ENCODE measurements around the gene GABRR2.

Gene GABRR2

DNA sequence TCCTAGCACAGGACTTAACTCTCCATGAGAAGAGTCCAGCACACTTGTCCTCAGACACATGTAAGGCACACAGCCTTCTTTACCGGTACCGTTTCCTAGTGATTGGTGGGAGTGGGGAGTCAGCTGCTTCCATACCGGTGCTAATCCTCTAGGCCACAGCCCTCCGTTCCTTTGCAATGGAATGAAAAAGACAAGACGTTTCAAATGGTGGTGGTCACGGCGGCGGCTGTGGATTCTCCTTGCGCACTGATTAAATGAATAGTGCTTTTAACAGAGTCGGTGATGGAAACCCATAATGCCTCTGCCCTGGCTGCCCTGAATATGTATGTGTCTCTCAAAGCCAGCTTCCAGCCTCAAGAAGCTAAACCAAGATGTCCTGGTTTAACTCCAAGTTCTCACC lies 63.1 kb downstream of the GABRR2 start:
- H3K4me3 ChIP-seq (ENCODE audit: low read length): no peak overlapping the region
- no peak for DNase-seq (ENCODE audit: low read depth)
- TF ChIP-seq, protein P1, sequence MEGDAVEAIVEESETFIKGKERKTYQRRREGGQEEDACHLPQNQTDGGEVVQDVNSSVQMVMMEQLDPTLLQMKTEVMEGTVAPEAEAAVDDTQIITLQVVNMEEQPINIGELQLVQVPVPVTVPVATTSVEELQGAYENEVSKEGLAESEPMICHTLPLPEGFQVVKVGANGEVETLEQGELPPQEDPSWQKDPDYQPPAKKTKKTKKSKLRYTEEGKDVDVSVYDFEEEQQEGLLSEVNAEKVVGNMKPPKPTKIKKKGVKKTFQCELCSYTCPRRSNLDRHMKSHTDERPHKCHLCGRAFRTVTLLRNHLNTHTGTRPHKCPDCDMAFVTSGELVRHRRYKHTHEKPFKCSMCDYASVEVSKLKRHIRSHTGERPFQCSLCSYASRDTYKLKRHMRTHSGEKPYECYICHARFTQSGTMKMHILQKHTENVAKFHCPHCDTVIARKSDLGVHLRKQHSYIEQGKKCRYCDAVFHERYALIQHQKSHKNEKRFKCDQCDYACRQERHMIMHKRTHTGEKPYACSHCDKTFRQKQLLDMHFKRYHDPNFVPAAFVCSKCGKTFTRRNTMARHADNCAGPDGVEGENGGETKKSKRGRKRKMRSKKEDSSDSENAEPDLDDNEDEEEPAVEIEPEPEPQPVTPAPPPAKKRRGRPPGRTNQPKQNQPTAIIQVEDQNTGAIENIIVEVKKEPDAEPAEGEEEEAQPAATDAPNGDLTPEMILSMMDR (IDR thresholded peaks at IDR 0.05; ENCODE audit: insufficient read depth, low read depth, low read length, missing control alignments): no peak

DNA sequence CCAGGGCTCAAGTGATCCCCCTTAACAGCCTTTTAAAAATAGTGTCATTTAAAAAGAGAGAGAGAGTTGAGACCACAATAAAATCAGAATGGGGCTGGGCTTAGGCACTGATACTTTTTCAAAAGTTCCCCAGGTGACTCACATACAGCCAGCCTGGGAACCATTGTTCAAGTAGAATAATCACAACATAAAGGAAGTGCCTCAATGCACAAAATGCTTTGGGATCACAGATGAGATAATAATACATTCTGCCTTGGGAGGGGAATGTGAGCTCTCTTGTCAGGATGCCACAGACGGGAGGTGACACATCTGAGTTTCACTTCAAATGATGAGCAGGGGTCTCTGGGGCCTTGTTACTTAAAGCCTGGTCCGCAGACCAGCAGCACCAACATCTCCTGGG lies 63.9 kb downstream of the GABRR2 start:
- TF ChIP-seq, protein P1 (IDR thresholded peaks at IDR 0.05; ENCODE audit: insufficient read depth, low read depth, low read length, missing control alignments): no peak
- peak; percentile 45 for DNase-seq (ENCODE audit: low read depth)
- no peak overlapping the region for H3K4me3 ChIP-seq (ENCODE audit: low read length)

DNA sequence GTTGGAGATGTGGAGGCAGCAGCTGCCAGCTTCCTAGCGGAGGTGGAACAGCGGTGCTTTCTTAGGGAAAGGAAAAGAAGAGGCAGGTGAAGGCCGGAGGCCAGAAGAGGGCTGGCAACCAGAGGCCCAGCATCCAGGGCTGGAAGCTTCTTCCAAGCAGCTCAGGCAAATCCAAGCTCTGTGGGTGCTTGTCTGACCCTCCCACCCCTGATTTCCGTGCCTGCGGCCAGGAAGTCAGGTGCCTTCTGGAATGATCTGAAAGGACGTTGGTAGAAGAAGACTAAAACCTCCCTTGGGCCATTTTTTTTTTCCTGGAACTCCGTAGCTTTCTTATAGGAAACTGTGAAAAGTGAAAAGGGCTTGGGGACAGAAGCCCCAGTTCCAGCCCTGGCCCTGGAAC lies 64.9 kb downstream of the GABRR2 start:
- DNase-seq (ENCODE audit: low read depth): no peak
- TF ChIP-seq, protein P1 (IDR thresholded peaks at IDR 0.05; ENCODE audit: insufficient read depth, low read depth, low read length, missing control alignments): no peak
- no peak overlapping the region for H3K4me3 ChIP-seq (ENCODE audit: low read length)

DNA sequence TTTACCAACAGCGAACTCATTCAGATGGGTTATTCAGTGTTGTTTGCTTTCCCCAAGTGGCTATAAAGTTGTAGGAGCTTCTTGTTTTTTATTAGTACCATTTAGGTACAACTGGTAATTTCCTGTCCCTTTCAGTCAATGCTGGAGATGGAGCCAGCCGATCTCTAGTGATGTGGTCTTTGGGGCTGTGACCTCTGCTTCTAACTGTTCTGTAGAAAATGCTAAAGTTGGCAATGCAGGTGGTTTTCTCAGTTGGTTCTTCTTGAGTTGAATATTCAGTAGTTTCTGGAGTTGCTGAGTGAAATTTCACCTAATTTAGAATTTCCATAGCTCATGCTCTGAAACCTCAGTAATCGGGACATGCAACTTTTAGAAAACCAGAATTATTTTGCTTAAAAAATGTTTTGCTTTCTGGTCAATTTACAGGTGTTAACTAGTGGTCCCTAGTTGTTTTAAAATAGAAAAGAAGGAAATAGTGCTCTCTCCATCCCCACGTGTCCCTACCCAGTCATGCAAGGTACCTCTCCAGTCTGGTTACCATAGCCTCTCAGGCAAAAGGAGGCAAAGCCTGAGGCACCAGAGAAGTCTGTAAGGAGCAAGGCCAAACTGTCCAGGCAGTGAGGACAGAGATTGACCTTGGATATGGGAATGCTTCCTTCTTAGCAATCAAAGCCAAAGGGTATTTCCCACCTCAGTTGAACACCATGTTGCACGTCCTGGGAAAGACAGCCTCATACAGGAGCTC lies 70.7 kb downstream of the GABRR2 start:
- H3K4me3 ChIP-seq (ENCODE audit: low read length): no peak overlapping the region
- TF ChIP-seq, protein P1 (IDR thresholded peaks at IDR 0.05; ENCODE audit: insufficient read depth, low read depth, low read length, missing control alignments): no peak
- no peak for DNase-seq (ENCODE audit: low read depth)

DNA sequence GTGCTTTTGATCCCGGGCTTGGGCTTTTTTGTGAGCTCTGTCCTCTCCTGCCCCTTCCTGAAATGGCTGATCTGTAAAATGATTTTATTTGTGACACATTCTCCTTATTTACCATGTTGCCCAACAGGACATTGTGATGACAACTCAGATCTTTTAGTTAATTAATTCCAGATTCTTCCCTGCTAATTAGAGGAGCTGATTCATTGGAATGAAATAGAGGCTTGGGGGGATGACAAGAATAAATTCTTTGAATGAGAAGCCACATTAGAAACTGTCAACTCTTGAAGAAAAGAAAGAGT lies 71.8 kb downstream of the GABRR2 start:
- no peak overlapping the region for H3K4me3 ChIP-seq (ENCODE audit: low read length)
- TF ChIP-seq, protein P1 (IDR thresholded peaks at IDR 0.05; ENCODE audit: insufficient read depth, low read depth, low read length, missing control alignments): no peak
- no peak for DNase-seq (ENCODE audit: low read depth)

DNA sequence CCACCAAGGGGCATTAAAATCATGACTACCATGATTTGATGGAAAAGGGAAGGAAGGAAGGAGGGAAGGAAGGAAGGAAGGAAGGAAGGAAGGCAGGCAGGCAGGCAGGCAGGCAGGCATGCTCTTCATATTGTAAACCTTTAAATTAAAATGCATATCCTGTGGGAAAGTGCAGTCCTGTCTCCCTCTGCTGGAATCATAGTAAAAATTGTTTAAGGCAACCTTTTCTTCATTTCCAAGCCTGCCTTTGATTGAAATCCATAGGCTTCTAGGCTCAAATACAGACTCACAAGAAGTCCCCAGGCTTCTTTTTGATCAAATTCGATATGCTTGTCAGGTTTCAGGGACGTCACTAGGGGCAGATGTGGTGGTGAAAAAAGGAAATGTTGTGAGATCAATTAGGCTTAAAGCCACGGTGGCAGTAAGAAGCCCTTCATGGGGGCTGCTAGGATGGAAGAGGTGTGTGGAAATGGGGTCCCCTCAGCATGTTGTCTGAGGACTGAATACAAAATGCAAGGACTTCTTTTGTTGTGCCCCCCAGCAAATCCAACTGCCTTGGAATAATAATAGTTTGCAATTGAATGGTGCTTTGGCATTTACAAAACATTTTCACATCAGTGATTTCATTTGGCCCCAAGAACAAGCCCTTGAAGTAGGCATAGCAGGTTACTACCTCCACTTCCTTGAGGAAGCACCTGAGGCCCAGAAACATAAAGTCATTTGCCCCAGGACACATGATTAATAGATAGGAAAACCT lies 72.3 kb downstream of the GABRR2 start:
- TF ChIP-seq, protein P1 (IDR thresholded peaks at IDR 0.05; ENCODE audit: insufficient read depth, low read depth, low read length, missing control alignments): peak; percentile 66
- no peak overlapping the region for H3K4me3 ChIP-seq (ENCODE audit: low read length)
- DNase-seq (ENCODE audit: low read depth): peak; percentile 63
